ENCODE results near the gene NAA16.

NAA16 gene

GRCh38 chr13:41409611-41410010 lies 98.5 kb downstream of the NAA16 start:
- Histone ChIP-seq H3K27ac (no peak overlapping the region), H3K36me3 (ENCODE audit: insufficient read depth) (no peaks in the 10 kb centered on the region), H3K4me1 (ENCODE audit: low read depth, poor library complexity, severe bottlenecking) (no peaks in the 10 kb centered on the region), H2AFZ (ENCODE audit: low read depth) (no peak overlapping the region), H4K20me1 (ENCODE audit: insufficient read depth) (no peaks in the 10 kb centered on the region), H3K9ac (no peak overlapping the region), H3K79me2 (ENCODE audit: insufficient read depth, low read depth) (no peaks in the 10 kb centered on the region), H3K4me2 (no peak overlapping the region), H3K4me3 (IDR thresholded peaks at IDR 0.05; ENCODE audit: insufficient read depth, low read depth, low read length) (no peak overlapping the region), H3K27me3 (ENCODE audit: insufficient read depth, low read depth) (no peaks in the 10 kb centered on the region)
- no peak for TF ChIP-seq CTCF (conservative IDR thresholded peaks at IDR 0.05; ENCODE audit: low read depth, low read length)

GRCh38 chr13:41411060-41411459 lies 100.0 kb downstream of the NAA16 start:
- no peaks in the 10 kb centered on the region for H3K27me3 ChIP-seq (ENCODE audit: insufficient read depth, low read depth)
- no peaks in the 10 kb centered on the region for H3K36me3 ChIP-seq (ENCODE audit: insufficient read depth)
- H3K4me1 ChIP-seq (ENCODE audit: low read depth, poor library complexity, severe bottlenecking) = no peaks in the 10 kb centered on the region
- no peak overlapping the region for H3K27ac ChIP-seq
- no peaks in the 10 kb centered on the region for H4K20me1 ChIP-seq (ENCODE audit: insufficient read depth)
- no peak for TF ChIP-seq CTCF (conservative IDR thresholded peaks at IDR 0.05; ENCODE audit: low read depth, low read length)
- no peak overlapping the region for H3K4me3 ChIP-seq (IDR thresholded peaks at IDR 0.05; ENCODE audit: insufficient read depth, low read depth, low read length)
- no peak overlapping the region for H2AFZ ChIP-seq (ENCODE audit: low read depth)
- no peak overlapping the region for H3K9ac ChIP-seq
- no peak overlapping the region for H3K4me2 ChIP-seq
- no peaks in the 10 kb centered on the region for H3K79me2 ChIP-seq (ENCODE audit: insufficient read depth, low read depth)

GRCh38 chr13:41411522-41411921 lies 100.5 kb downstream of the NAA16 start:
- Histone ChIP-seq H3K4me3 (IDR thresholded peaks at IDR 0.05; ENCODE audit: insufficient read depth, low read depth, low read length) (no peak overlapping the region), H3K9ac (no peak overlapping the region), H3K27ac (no peak overlapping the region), H3K36me3 (ENCODE audit: insufficient read depth) (no peaks in the 10 kb centered on the region), H2AFZ (ENCODE audit: low read depth) (no peak overlapping the region), H3K79me2 (ENCODE audit: insufficient read depth, low read depth) (no peaks in the 10 kb centered on the region), H3K27me3 (ENCODE audit: insufficient read depth, low read depth) (no peaks in the 10 kb centered on the region), H3K4me1 (ENCODE audit: low read depth, poor library complexity, severe bottlenecking) (no peaks in the 10 kb centered on the region), H4K20me1 (ENCODE audit: insufficient read depth) (no peaks in the 10 kb centered on the region), H3K4me2 (no peak overlapping the region)
- TF ChIP-seq CTCF (conservative IDR thresholded peaks at IDR 0.05; ENCODE audit: low read depth, low read length) = no peak

- H2AFZ ChIP-seq (ENCODE audit: low read depth) = no peak overlapping the region
- no peaks in the 10 kb centered on the region for H4K20me1 ChIP-seq (ENCODE audit: insufficient read depth)
- H3K4me1 ChIP-seq (ENCODE audit: low read depth, poor library complexity, severe bottlenecking) = no peaks in the 10 kb centered on the region
- no peak overlapping the region for H3K4me2 ChIP-seq
- no peaks in the 10 kb centered on the region for H3K27me3 ChIP-seq (ENCODE audit: insufficient read depth, low read depth)
- H3K9ac ChIP-seq = no peak overlapping the region
- no peak for TF ChIP-seq CTCF (conservative IDR thresholded peaks at IDR 0.05; ENCODE audit: low read depth, low read length)
- no peak overlapping the region for H3K4me3 ChIP-seq (IDR thresholded peaks at IDR 0.05; ENCODE audit: insufficient read depth, low read depth, low read length)
- H3K79me2 ChIP-seq (ENCODE audit: insufficient read depth, low read depth) = no peaks in the 10 kb centered on the region
- no peaks in the 10 kb centered on the region for H3K36me3 ChIP-seq (ENCODE audit: insufficient read depth)
- no peak overlapping the region for H3K27ac ChIP-seq
These were observed 102.8 kb downstream of the NAA16 start for GRCh38 chr13:41413872-41414271.

- H2AFZ ChIP-seq (ENCODE audit: low read depth) = no peak overlapping the region
- H4K20me1 ChIP-seq (ENCODE audit: insufficient read depth) = no peaks in the 10 kb centered on the region
- no peaks in the 10 kb centered on the region for H3K36me3 ChIP-seq (ENCODE audit: insufficient read depth)
- no peak overlapping the region for H3K9ac ChIP-seq
- no peak overlapping the region for H3K4me3 ChIP-seq (IDR thresholded peaks at IDR 0.05; ENCODE audit: insufficient read depth, low read depth, low read length)
- H3K79me2 ChIP-seq (ENCODE audit: insufficient read depth, low read depth) = no peaks in the 10 kb centered on the region
- H3K4me1 ChIP-seq (ENCODE audit: low read depth, poor library complexity, severe bottlenecking) = no peaks in the 10 kb centered on the region
- TF ChIP-seq CTCF (conservative IDR thresholded peaks at IDR 0.05; ENCODE audit: low read depth, low read length) = no peak
- H3K27ac ChIP-seq = no peak overlapping the region
- H3K27me3 ChIP-seq (ENCODE audit: insufficient read depth, low read depth) = no peaks in the 10 kb centered on the region
- no peak overlapping the region for H3K4me2 ChIP-seq
These were observed 105.2 kb downstream of the NAA16 start for GRCh38 chr13:41416276-41416675.

Measured in KMS-11 (cell line).